ENCODE results near the gene MMAB.
"Not testable (repeated sequence)": the region's sequence is repeated elsewhere in the genome, so short reads cannot be mapped to it uniquely, and the experiment has no call there.

The MMAB gene

GRCh38 chr12:109573029-109573913 is at the start of gene MMAB, which contains the start of gene MVK:
MMAB (minus strand) TSS chr12:109573504; CDS start chr12:109573480, 24 bp downstream.
MVK (plus strand) TSS chr12:109573794; CDS start chr12:109574823, 1,029 bp downstream.
- peak; percentile 98 for DNase-seq

- no peak for DNase-seq
Measured at GRCh38 chr12:109621901-109622364, 48.6 kb upstream of the MMAB start.

DNA sequence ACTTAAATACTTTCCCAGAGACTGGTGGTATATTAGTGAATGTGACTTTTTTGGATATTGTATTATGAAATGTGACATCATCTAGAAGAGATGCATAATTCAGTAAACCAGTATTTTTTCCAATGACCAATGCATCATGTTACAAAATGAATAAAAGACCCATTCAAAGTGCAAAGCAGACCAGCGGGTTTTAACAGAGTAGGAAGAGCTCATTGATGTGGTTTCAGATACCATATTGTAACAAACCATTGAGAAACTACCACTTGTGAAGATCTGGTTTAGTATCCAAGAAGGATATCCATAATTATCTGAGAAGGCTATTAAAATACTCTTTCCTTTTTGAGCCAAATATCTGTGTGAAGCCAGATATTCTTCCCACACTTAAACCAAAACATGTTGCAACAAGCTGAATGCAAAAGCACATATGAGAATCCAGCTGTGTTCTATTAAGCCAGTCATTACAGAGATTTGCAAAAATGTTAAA is 47.9 kb upstream of the MMAB start:
- DNase-seq = no peak

DNA sequence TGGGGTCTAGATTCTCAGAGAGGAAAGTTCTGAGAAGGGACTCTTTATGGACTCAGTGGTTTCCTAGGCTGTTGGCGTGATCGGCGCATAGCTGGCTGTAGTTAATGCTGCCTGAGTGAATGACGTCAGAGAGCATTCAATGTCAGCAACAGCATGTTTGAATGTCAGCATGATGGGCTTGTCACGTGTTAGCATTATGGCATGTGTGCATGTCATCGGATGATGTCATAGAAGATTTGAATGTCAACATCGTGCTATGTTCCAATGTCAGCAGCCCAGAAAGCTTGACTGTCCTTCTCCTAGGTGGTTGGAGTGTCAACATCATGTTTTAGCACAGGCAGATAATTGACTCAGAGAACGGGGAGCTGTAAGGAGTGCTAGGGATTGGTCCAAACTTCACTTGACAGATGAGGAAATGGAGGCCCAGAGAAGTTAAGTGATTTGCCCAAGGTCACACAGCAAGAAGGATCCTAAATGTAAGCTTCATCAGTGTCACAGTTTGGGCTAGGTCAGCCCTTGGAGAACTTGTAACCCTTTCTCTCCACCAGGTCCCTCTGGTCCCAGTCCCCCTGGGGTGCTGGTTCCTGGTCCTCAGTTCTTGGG is 45.8 kb upstream of the MMAB start:
- no peak for DNase-seq

DNA sequence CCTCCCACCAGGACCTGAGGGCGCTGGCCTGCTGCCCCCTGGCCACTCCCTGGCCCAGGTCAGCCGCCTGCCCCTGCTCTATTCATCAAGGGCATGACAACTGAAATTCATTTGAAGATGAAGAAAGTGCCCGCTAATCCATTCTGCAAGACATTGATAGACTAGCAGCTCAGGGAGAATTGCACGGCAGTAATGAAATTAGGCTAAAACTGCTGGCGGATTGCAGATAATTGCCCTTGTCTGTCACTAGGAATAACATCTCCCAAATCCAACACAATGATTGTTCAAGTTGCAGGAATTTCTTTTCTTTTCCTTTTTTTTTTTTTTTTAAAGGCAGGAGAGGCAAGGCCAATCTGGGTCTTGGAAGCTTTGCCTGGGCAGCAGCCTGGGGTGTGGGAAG is 44.8 kb upstream of the MMAB start:
- no peak for DNase-seq

DNA sequence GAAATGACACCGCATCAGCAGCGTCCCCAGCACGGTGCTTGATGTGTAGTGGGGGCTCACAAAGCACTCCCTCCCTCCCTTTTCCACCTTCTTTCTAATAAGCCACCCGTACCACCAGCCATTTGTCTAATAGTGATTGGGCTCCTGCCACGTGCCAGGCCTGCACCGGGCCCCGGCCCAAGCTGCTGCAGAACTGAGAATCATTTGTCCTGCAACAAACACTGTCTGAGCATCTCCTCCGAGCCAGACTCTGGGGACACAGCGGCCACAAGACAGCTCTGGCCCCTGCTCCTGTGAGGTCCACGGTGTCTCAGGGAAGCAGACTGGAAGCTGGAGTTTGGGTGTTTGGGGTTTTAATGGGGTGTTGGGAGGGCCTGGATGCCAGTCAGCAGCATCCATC is 44.2 kb upstream of the MMAB start:
- DNase-seq = no peak

- no peak for DNase-seq
Measured at GRCh38 chr12:109615556-109616229, 42.4 kb upstream of the MMAB start.

- DNase-seq = no peak
Measured at GRCh38 chr12:109613649-109614455, 40.5 kb upstream of the MMAB start.

- DNase-seq = no peak
Measured at GRCh38 chr12:109612975-109613502, 39.7 kb upstream of the MMAB start.

DNA sequence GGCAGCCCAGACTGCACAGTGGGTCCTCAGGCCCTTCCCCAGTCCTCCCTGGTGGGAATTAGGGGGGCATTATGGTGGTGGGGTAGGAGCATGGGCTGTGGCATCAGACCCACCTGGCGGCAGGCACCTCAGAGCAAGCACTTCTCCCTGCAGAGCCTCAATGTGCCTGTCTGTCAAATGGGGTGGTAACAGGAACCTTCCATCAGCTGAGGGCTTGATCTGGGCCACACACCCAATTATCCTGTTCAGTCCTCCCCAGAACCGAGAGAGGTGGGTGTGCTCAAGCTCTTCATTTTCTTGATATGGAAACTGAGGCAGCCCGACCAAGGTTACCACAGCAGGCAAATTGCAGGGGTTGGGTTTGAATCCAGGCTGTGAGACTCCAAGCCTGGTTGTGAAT is 38.7 kb upstream of the MMAB start:
- DNase-seq = no peak

DNA sequence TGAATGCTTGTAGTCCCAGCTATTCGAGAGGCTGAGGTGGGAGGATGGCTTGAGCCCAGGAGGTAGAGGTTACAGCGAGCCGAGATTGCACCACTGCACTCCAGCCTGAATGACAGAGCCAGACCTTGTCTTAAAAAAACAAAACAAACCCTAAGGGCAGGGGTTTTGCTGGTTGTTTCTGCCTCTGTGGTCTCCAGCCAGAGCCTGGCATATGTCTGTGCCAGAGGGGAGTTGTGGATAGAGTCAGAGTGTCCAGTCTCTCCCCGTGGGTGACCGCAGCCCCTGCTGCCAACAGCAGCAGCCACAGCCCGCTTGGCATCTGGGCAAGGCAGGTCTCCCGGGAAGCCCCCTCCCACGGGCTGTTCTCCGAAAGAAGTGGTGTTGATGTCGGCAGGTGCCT is 37.9 kb upstream of the MMAB start:
- DNase-seq = no peak

GRCh38 chr12:109610523-109610922 is 37.2 kb upstream of the MMAB start:
- no peak for DNase-seq

GRCh38 chr12:109609342-109609741 is 36.0 kb upstream of the MMAB start:
- no peak for DNase-seq

DNA sequence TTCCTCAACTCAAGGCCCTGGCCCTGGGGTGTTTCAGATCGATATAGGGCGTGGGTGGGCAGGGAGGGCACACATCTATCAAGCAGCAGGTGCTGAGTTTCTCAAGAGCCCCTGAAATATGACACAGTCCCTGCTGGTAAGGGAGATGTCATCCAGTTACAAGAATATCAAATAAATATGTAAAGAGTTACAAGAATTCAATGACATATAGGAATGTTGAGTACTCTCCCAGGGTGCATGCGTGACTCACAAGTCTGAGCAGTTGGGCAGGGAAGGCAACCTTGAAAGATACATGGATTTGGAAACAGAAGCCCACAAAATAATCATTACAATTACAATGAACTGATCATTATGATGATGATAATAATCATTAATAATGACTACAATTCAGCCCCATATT is 35.5 kb upstream of the MMAB start:
- DNase-seq = no peak

- no peak for DNase-seq
Measured at GRCh38 chr12:109608270-109608669, 35.0 kb upstream of the MMAB start.

GRCh38 chr12:109607618-109608017 is 34.3 kb upstream of the MMAB start:
- DNase-seq = no peak

DNA sequence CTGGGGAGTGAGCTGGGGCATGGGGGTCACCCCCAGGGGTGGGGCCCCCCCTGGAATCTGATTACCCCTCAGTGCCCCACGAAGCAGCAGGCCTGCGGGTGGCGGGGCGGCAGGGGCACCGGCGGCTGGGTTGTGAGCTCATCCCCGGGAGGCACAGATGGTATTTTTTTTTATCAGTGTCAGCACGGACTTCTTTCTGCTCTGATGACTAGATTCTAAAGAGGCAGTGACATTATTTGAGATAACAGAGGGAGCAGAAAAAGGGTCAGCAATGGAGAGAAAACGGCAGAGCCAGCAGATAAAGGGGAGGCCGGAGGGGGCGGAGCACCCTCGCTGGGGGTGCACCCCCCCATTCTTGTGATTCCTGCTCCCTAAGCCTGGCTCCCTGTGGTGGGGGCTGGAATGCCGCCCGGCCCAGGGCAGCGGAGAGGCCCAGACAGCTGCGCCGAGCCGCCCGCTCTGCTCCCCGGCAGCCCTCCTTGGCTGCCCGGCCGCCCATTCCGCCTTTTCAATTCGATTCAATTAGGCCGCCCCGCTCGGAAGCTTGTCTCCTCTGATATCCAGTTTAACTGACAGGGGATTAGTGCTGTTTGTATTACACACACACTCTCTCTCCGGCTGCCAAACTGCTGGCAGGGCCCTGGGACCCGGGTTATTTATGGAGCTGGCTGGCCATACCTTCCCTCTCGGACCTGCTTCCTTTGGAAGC is 33.2 kb upstream of the MMAB start:
- DNase-seq = no peak

DNA sequence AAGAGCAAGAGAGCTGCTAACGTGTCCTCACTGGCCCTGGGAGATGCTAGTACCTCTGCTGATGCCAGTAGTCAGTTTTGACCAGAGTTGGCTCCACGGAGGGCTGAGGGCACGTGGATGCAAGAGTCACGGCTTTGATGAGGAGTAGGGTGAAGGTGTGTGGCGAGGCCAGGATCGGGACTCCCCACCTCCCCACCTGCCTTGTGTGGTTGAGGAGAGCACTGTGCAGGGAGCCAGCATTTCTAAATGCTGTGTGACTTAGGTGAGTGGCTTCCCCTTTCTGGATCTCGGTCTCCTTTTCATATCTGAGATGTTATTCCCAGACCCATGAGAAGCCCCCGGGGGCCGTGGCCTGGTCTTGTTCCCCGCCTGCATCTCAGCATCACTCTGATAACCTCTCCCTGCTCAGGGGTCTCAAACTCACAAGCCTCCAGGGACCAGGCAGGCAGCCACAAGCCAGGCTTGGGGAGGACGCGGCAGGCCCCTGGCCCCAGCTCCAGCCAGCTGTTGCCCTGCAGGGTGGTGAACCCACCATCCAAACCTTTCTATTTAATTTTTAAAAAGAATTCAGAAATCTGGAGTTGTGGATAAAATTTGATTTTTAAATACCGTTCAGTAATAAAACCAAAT is 32.4 kb upstream of the MMAB start:
- no peak for DNase-seq

GRCh38 chr12:109605016-109605415 is 31.7 kb upstream of the MMAB start:
- no peak for DNase-seq

- DNase-seq = no peak
Measured at GRCh38 chr12:109604132-109604585, 30.9 kb upstream of the MMAB start.

DNA sequence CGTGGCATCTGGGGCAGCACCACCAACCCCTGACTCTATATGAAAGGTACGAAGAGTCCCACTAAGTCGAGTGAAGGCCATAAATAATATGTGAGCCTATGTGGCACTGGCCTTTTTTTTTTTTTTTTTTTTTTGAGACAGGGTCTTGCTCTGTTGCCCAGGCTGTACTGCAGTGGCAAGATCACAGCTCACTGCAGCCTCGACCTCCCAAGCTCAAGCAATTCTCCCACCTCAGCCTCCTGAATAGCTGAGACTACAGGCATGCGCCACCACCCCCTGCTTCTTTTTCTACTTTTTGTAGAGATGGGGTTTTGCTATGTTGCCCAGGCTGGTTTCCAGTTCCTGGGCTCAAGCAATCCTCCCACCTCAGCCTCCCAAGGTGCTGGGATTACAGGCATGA is 28.8 kb upstream of the MMAB start:
- not testable (repeated sequence) for DNase-seq
